DMS79 treated with DMSO at 0.1 percent for 48 hours (cell line): ENCODE measurements around the gene TSPAN14.

Experiments
- DNase-seq: peaks from one replicate; lab custom pipeline; 2025; lab: John Stamatoyannopoulos, UW

TSPAN14 gene

GRCh38 chr10:80504158-80504811 lies 50.2 kb downstream of the TSPAN14 start:
- no peak for DNase-seq

DNA sequence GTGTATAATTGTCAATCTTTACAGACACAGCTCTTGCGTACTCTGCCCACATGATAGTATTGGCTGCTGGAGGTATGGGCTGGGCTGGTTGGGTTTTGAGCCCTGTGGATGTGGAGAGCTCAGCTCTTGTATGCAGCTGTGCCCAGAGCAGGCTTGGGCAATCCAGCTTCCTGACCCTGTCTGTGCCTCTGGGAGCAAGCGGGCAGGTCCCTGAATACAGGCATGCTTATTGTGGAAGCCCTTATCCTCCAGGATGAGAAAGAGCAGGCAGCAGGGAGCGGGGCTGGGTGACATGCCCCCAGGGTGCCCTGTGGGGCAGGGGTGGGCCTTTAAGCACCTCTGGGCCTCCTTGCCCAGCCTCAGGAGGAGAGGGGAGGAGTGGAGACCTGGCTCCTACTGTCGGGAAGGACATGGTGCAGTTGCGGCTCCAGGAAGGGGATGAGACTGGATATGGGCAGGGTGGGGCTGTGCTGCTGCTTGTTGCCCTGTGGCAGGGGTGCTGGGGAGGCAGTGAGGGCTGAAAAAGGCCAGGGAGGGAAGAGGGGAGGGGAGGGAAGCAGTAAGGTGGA lies 50.9 kb downstream of the TSPAN14 start:
- no peak for DNase-seq

GRCh38 chr10:80506189-80506575 lies 52.1 kb downstream of the TSPAN14 start:
- DNase-seq, result no peak

DNA sequence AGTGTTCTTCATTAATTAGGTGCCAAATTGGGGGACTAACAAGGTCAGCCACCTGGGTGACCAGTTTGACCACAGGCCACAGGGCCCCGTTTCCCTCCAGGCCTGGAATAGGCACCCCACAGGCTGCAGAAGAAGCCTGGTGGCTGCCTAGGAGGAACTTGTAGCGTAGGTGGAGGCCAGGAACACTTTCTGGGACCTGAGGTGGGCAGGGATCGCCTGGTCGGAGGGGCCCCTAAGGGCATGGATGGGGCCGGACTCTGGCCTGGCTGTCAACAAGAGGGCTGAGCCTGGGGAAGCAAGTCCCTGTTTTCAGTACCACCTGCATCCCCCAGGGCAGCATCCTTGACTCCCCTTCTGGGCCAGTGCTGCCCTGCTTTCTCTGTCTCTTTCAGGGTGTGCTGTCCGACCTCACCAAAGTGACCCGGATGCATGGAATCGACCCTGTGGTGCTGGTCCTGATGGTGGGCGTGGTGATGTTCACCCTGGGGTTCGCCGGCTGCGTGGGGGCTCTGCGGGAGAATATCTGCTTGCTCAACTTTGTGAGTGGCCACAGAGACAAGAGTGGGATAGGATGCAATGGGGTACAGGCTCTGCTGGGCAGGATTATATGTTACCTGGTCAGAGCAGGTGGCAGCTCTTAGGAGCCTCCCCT lies 52.9 kb downstream of the TSPAN14 start:
- no peak for DNase-seq

- no peak for DNase-seq
Observed at GRCh38 chr10:80509108-80509402, 54.9 kb downstream of the TSPAN14 start.

- no peak for DNase-seq
Observed at GRCh38 chr10:80509403-80510161, 55.5 kb downstream of the TSPAN14 start.

GRCh38 chr10:80512031-80512526 lies 58.0 kb downstream of the TSPAN14 start:
- peak; percentile 25 for DNase-seq

GRCh38 chr10:80513106-80513505 lies 59.0 kb downstream of the TSPAN14 start:
- DNase-seq, result no peak

GRCh38 chr10:80515511-80515910 lies 61.4 kb downstream of the TSPAN14 start:
- DNase-seq, result no peak

- DNase-seq, result no peak
Observed at GRCh38 chr10:80515941-80516340, 61.8 kb downstream of the TSPAN14 start.

- no peak for DNase-seq
Observed at GRCh38 chr10:80516506-80517075, 62.5 kb downstream of the TSPAN14 start.

DNA sequence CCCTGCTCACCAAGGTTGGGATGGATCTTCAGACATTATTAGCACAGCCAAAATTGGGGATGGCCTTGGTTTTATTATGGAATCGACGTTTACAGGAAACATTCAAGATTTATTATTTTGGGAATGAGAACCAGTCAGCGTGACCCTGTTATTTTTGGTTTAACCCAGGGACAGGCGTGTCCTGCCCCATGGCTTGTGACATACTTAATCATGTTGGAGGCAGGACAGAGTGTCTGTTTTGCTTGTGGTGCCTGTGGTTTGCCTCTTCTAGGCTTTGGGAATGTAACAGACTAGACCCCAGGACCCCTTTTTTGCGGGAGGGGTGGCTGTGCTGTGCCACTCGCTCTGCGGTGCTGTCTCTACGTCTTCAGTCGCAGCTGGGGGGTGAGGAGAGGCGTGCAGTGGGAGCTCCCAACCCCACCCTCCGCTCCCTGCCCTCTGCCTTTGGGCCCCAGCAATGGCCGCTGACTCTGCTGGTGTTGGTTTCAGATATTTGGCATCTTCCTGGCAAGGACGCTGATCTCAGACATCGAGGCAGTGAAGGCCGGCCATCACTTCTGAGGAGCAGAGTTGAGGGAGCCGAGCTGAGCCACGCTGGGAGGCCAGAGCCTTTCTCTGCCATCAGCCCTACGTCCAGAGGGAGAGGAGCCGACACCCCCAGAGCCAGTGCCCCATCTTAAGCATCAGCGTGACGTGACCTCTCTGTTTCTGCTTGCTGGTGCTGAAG lies 63.5 kb downstream of the TSPAN14 start:
- no peak for DNase-seq

GRCh38 chr10:80518143-80518806 lies 64.2 kb downstream of the TSPAN14 start:
- no peak for DNase-seq

DNA sequence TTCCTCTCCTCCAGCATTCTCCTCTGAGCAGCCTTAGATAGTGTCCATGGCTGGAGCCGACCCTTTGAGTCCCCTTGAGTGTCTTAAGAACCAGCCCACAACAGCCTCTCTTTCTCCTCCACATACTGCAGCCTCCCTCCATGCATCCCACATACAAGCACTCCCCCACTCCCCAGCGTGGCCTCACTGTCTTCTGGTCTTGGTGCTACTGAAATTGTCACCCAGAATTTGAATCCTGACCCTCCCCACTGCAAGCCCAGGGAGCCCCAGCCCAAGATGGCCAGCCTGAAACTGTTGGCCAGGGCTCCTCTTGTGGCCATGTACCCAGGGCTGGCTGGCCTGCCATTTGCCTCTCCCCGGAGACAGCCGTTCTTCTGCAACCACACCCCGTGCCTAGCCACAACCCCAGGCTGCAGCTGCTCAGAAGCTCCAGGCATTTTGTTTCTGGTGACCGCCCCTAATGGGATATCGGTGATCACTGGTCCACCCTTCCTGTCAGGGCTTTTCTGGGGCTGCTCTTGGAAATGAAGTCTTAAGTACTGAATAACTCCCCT lies 64.8 kb downstream of the TSPAN14 start:
- DNase-seq, result no peak

DNA sequence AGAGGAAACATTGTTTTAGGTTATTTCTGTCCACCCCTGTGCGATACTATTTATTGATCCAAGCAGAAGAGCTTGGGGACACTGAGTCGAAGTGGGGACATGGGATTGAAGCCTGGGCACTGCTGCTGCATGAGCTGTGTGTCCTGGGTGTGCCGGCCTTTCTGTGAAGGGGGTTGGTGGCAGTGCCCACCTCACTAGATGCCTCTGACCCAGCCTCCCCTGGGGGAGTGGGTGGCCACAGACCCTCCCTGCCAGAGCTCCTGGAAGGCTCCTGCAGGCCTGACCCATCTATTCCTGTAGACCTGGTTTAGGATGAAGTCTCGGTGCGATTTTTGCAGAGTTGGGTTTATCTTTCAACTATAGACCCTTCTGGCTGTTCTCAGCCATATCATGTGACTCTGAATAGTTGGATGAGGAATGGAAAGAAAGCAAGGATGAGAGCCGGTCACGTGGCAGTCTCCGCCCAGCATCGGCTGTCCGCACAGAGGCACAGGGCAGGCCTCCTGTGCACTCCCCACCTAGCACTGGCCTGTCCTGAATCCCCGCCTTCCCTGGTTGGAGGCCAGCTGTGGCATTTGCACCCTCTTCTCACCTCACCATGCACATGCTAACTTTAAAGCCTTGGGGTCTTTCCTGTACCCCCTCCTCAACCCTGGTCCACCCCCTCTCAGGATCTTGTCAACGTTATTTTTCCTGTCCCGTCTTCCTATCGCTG lies 66.0 kb downstream of the TSPAN14 start:
- DNase-seq, result no peak

DNA sequence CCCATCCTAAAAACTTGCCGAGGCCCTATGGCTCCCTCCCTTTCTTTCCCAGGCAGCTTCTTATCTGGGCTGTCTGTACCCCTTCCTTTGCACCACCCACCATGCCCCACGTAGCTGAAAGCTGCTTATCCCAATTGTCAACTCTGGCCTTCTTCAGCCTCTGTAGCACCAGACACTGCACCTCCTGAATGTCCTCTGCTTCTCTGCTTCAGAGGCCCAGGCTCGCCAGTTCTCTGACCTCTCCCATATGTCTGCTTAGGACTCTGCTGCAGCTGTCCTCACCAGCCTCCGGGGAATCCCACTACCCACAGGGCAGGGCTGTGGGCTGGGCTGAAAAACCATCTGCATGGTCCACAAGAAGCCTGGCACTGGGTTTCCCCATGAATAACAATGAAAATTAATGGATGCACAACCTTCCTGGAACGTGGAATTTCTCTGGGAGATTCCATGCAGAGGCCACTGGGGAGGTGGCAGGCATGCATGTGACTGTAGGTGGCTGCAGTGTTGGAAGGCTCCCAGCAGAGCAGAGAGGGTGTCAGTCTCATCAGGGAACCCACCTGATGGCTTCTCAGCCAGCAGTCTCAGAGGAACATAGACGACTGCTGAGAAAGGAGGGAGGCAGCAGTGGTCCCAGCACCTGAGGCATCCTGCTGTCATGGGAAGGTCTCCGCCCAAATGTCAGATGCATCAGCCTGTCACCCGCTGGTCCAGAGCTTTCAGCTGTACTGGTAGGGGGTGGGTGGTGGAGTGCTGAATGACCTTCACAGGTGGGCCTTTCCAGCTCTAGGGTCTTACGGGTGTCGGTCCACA lies 66.8 kb downstream of the TSPAN14 start:
- DNase-seq, result no peak

- peak; percentile 9 for DNase-seq
Observed at GRCh38 chr10:80522756-80523363, 68.8 kb downstream of the TSPAN14 start.

DNA sequence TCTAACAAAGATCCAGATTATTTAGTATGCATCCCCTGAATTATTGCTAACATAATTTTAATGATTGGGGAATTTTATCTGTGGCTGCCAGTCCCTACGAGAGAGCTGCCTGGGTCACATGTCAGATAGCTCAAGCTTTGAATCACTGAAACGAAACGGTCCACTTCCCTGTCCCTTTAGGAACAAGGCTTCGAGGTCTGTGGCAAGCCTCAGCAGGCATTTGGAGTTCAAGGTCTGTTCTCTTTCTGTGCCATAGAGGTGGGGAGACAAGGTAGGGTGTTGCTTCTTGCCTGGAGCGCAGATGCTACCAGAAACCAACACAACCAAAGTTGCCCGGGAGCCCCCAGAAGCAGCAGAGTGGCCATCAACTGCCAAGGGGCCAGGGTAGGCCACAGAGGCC lies 69.7 kb downstream of the TSPAN14 start:
- DNase-seq, result no peak
